Right lobe of liver (tissue), 4 donors: ENCODE data around the gene SSR3.

ENCODE experiments used
- CTCF ChIP-seq, 4 donors: fragments of 200-600 bp in 3 of 4; fragments of 450-650 bp in 1 of 4; IDR thresholded peaks; one replicate each; pipeline versions ENCODE4 v1.5.1 to v1.8.0; 2016 to 2022; ENCODE audit warnings: antibody characterized with exemption in 4 of 4, mild to moderate bottlenecking in 2 of 4
- POLR2A ChIP-seq: fragments of 450-650 bp; IDR thresholded peaks from one replicate; pipeline ENCODE4 v1.6.1; 2017; ENCODE audit warnings: antibody characterized with exemption, mild to moderate bottlenecking
- donor health status: DM: no; HTN: no; CAD: no.
- donor health status: DM: no; HTN: no; CAD: no.
- donor health status: DM: no; HTN: yes; CAD: no.

GRCh38 chr3:156581954-156582353 lies 27.0 kb upstream of the SSR3 start:
- TF ChIP-seq CTCF (IDR thresholded peaks at IDR 0.05) (no peak), POLR2A (no peak)
